B cell (primary cell): ENCODE results near the gene RBMS3. TPM values are rescaled to one million over a fixed set of nuclear protein-coding genes. Genes with fewer than 3 reads are reported as not detected.

Experiments used
- ATAC-seq: fragments of 200-7000 bp; cut with Tn5 transposase; one replicate; pipeline ENCODE4 v1.10.0; 2021; ENCODE audit warnings: low read depth, mild to moderate bottlenecking, moderate number of reproducible peaks, moderate library complexity
- CTCF ChIA-PET: fragments of 350-600 bp; sonication (Branson Sonifier 250); formaldehyde crosslinking; loops from one replicate; lab custom pipeline; 2021; ENCODE audit warnings: antibody characterized with exemption, inconsistent platforms; lab: Charles Lee
- POLR2A ChIA-PET: fragments of 350-600 bp; sonication (Branson Sonifier 250); formaldehyde crosslinking; loops from one replicate; lab custom pipeline; 2021; ENCODE audit warnings: antibody characterized with exemption; lab: Charles Lee
- DNase-seq: peaks from one replicate; pipeline ENCODE4 v3.0.0; 2013
- H2AFZ ChIP-seq: 2 replicates; pipeline ENCODE4 v1.6.1; 2012; ENCODE audit warnings: mild to moderate bottlenecking, low read depth, low read length; ENCODE audit not compliant: insufficient read depth, poor library complexity, severe bottlenecking
- H3K27ac ChIP-seq, 2 donors: 1 replicate in 1 of 2; 2 replicates in 1 of 2; pipeline ENCODE4 v1.5.1; 2012 to 2013; ENCODE audit warnings: low read length in 2 of 2, mild to moderate bottlenecking in 2 of 2, moderate library complexity in 1 of 2
- H3K27me3 ChIP-seq, 4 experiments: fragments of 200-600 bp in 1 of 4; sonication (generic) in 1 of 4; replicated peaks in 1 of 4; 1 replicate in 2 of 4; 2 replicates in 2 of 4; pipeline versions ENCODE4 v1.6.1 to v1.7.0; 2013 to 2016; ENCODE audit warnings: low read length in 3 of 4, mild to moderate bottlenecking in 2 of 4, mixed read lengths in 1 of 4, moderate library complexity in 1 of 4; ENCODE audit not compliant: insufficient read depth in 4 of 4, control insufficient read depth in 3 of 4; ENCODE audit errors: control extremely low read depth in 1 of 4
- H3K36me3 ChIP-seq, 2 experiments: replicated peaks in 1 of 2; 1 replicate in 1 of 2; 2 replicates in 1 of 2; pipeline versions ENCODE4 v1.6.1 to v1.7.1; 2013; ENCODE audit warnings: low read length in 1 of 2; ENCODE audit not compliant: insufficient read depth in 2 of 2, control insufficient read depth in 1 of 2; ENCODE audit errors: control extremely low read depth in 1 of 2, extremely low read depth in 1 of 2
- H3K4me1 ChIP-seq, 2 donors: fragments of 200-600 bp in 1 of 2; sonication (generic) in 1 of 2; 1 replicate in 1 of 2; 2 replicates in 1 of 2; pipeline versions ENCODE4 v1.5.1 to v1.6.1; 2013 to 2017; ENCODE audit warnings: low read length in 2 of 2; ENCODE audit not compliant: control insufficient read depth in 2 of 2, insufficient read depth in 2 of 2
- H3K4me2 ChIP-seq: replicated peaks from 2 replicates; pipeline ENCODE3; 2012; ENCODE audit warnings: mild to moderate bottlenecking, low read depth, low read length; ENCODE audit not compliant: poor library complexity, severe bottlenecking
- H3K4me3 ChIP-seq, 5 experiments: fragments of 200-600 bp in 1 of 5; sonication (generic) in 1 of 5; 1 replicate in 3 of 5; 2 replicates in 2 of 5; pipeline versions ENCODE4 v1.5.1 to v1.7.0; 2011 to 2016; ENCODE audit warnings: low read length in 4 of 5, mild to moderate bottlenecking in 4 of 5, low read depth in 2 of 5, control low read depth in 1 of 5, moderate library complexity in 1 of 5; ENCODE audit not compliant: insufficient read depth in 1 of 5; ENCODE audit errors: control extremely low read depth in 1 of 5, extremely low read depth in 1 of 5
- H3K79me2 ChIP-seq: fragments of 200-600 bp; sonication (generic); one replicate; pipeline ENCODE4 v1.6.0; 2016; ENCODE audit warnings: low read length; ENCODE audit not compliant: control insufficient read depth, insufficient read depth
- H3K9ac ChIP-seq: fragments of 200-600 bp; sonication (generic); 2 replicates; pipeline ENCODE4 v1.6.1; 2017; ENCODE audit warnings: mild to moderate bottlenecking, low read length, moderate library complexity
- H3K9me3 ChIP-seq, 3 donors: one replicate each; pipeline versions ENCODE4 v1.6.1 to v1.7.1; 2013; ENCODE audit warnings: low read length in 2 of 3; ENCODE audit not compliant: control insufficient read depth in 2 of 3, insufficient read depth in 1 of 3; ENCODE audit errors: control extremely low read depth in 1 of 3
- H4K20me1 ChIP-seq: 2 replicates; pipeline ENCODE4 v1.6.0; 2012; ENCODE audit warnings: mild to moderate bottlenecking, low read length; ENCODE audit not compliant: insufficient read depth, control insufficient read depth, poor library complexity, severe bottlenecking
- H3K27ac Mint-ChIP-seq: one replicate; pipeline ENCODE4 v1.8.0; 2021; ENCODE audit warnings: mixed read lengths
- H3K27me3 Mint-ChIP-seq: one replicate; pipeline ENCODE4 v1.8.0; 2021; ENCODE audit warnings: mixed read lengths
- H3K4me1 Mint-ChIP-seq: one replicate; pipeline ENCODE4 v1.8.0; 2021; ENCODE audit warnings: mixed read lengths
- H3K4me3 Mint-ChIP-seq: one replicate; pipeline ENCODE4 v1.8.0; 2021; ENCODE audit warnings: mixed read lengths
- H3K9me3 Mint-ChIP-seq: one replicate; pipeline ENCODE4 v1.8.0; 2022; ENCODE audit warnings: mixed read lengths; ENCODE audit not compliant: insufficient read depth
- EZH2 ChIP-seq: IDR thresholded peaks from 2 replicates; pipeline ENCODE4 v1.6.1; 2012; ENCODE audit warnings: borderline replicate concordance, low read depth, mild to moderate bottlenecking, moderate library complexity, low read length; ENCODE audit not compliant: insufficient read depth, poor library complexity, severe bottlenecking
- WGBS: methylation state at CpG from one replicate; pipeline ENCODE4 v1.1.5; 2013; ENCODE audit warnings: missing lambda C conversion rate; ENCODE audit not compliant: insufficient coverage; 5-methylcytosine and 5-hydroxymethylcytosine counted together
- intact Hi-C: fragments of 100-400 bp; cut with micrococcal nuclease; formaldehyde crosslinking; loops from one replicate; pipeline ENCODE4 v1.10.0; 2022
- polyA plus RNA-seq: library from polyadenylated mRNA; depleted of rRNA; stranded (reverse); fragments of >200 nt; gene quantifications from 2 replicates; pipeline ENCODE4 v1.2.3, GENCODE V29; 2012
- total RNA-seq, 2 donors: library from RNA; stranded (reverse); fragments of 120-200 nt in 1 of 2; gene quantifications; 1 replicate in 1 of 2; 2 replicates in 1 of 2; pipeline versions ENCODE4 v1.2.3 to v1.2.4, GENCODE V29; 2013 to 2022
- TF ChIP-seq, protein P1 (sequence below): fragments of 200-600 bp; IDR thresholded peaks from one replicate; pipeline ENCODE4 v1.8.0; 2022; ENCODE audit warnings: antibody characterized with exemption, mild to moderate bottlenecking

Gene RBMS3
- total and polyA plus RNA-seq, 2 donors (not counting 1 experiment from before 2014, with no cell fraction given) = not detected

DNA sequence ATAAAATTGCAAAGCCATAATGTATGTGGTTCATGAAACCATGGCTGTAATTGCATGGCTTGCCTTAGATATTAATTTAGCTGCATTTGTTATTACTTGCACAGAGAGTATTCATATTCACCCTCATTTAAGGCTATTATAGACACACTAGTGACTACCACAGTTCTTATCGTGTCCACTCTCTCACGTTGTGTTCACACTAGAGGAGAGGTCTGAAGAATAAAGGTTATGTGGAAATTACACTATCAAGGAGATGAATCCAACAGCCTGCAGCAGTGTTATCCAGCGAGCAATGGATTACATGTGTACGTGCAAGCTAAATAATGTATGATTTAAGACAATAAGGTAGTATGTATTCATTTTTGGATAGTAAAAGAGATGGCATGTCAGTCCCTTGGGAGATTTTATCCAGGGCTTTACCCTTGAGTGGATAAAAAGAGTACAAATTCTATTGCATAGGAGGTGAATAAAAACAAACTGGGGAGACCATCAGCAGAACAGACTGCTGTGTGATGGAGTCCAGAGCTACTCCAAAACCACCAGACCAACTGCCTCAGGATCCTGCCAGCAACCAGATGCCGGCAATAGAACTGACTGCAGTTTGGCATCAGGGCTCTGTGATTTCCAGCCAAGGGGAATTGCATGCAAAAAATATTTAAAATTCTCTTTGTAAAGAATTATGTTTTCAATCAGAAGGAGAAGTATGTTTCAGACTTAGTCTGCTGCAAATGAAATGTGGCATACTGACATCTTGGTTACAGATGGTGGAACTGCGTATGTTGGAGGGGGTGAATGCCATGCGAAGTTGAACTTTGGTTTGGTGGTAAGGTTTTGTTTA lies 146.6 kb downstream of the RBMS3 start:
- no peaks in the 10 kb centered on the region for H3K4me1 Mint-ChIP-seq
- H3K9me3 ChIP-seq = no peaks in the 10 kb centered on the region
- peaks cover 3% of the 10 kb centered on the region for H3K9me3 Mint-ChIP-seq
- H3K4me3 ChIP-seq = no peak overlapping the region
- no peak overlapping the region for H2AFZ ChIP-seq
- no peak overlapping the region for H3K27ac Mint-ChIP-seq
- no peak overlapping the region for H3K4me3 Mint-ChIP-seq
- 84% methylated on average over 5 of the region's 7 CpGs for WGBS
- no peaks in the 10 kb centered on the region for H4K20me1 ChIP-seq
- intact Hi-C loops = no loop called here
- no peaks in the 10 kb centered on the region for H3K79me2 ChIP-seq
- no peak overlapping the region for H3K27ac ChIP-seq
- CTCF ChIA-PET = no interaction called here
- no peaks in the 10 kb centered on the region for H3K27me3 ChIP-seq
- POLR2A ChIA-PET = no interaction called here
- no peaks in the 10 kb centered on the region for H3K27me3 Mint-ChIP-seq
- no peaks in the 10 kb centered on the region for H3K4me1 ChIP-seq
- DNase-seq = no peak
- H3K36me3 ChIP-seq = no peaks in the 10 kb centered on the region
- H3K9ac ChIP-seq = no peak overlapping the region
- H3K4me2 ChIP-seq = no peak overlapping the region
- no peak for ATAC-seq
- TF ChIP-seq EZH2 = no peak
- TF ChIP-seq, protein P1, sequence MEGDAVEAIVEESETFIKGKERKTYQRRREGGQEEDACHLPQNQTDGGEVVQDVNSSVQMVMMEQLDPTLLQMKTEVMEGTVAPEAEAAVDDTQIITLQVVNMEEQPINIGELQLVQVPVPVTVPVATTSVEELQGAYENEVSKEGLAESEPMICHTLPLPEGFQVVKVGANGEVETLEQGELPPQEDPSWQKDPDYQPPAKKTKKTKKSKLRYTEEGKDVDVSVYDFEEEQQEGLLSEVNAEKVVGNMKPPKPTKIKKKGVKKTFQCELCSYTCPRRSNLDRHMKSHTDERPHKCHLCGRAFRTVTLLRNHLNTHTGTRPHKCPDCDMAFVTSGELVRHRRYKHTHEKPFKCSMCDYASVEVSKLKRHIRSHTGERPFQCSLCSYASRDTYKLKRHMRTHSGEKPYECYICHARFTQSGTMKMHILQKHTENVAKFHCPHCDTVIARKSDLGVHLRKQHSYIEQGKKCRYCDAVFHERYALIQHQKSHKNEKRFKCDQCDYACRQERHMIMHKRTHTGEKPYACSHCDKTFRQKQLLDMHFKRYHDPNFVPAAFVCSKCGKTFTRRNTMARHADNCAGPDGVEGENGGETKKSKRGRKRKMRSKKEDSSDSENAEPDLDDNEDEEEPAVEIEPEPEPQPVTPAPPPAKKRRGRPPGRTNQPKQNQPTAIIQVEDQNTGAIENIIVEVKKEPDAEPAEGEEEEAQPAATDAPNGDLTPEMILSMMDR = no peak

DNA sequence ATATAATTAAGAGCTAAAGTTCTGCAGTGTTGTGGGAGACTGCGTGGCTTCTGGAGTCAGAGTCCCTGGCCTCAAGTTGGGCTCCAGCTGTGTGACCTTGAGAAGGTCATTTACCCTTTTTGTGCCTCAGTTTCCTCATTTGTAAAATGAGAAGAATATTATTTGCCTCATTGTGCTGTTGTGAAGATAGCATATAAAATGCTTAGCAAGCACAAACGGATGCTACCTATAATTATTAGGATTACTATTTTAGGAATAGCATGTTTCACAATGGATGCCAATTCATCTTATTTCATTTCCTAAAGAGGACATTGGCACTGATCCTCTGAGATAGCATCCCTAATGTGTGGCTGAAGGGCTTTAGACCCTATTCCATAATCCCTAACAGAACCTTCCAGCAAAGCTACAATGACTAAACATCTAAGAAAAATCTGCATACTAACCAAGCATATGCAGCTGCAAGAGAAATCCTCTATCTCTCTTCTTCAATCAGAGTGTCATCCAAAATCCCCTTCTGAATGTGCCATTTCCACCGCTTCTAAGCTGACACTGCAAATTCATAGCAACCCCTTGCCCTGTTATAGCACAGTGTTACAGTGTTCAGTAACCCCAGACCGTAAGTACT lies 148.3 kb downstream of the RBMS3 start:
- Mint-ChIP-seq H3K4me3 (no peak overlapping the region), H3K9me3 (peaks cover 3% of the 10 kb centered on the region), H3K27me3 (no peaks in the 10 kb centered on the region), H3K27ac (no peak overlapping the region), H3K4me1 (no peaks in the 10 kb centered on the region)
- Histone ChIP-seq H3K27me3 (no peaks in the 10 kb centered on the region), H3K9me3 (no peaks in the 10 kb centered on the region), H3K79me2 (no peaks in the 10 kb centered on the region), H3K4me2 (no peak overlapping the region), H4K20me1 (no peaks in the 10 kb centered on the region), H3K36me3 (no peaks in the 10 kb centered on the region), H3K9ac (no peak overlapping the region), H3K27ac (no peak overlapping the region), H2AFZ (no peak overlapping the region), H3K4me1 (no peaks in the 10 kb centered on the region), H3K4me3 (no peak overlapping the region)
- DNase-seq = no peak
- 92% methylated on average over 2 of the region's 4 CpGs for WGBS
- no peak for TF ChIP-seq EZH2
- TF ChIP-seq, protein P1 = no peak
- ChIA-PET CTCF (interaction anchor here (0.6 kb wide), 1 partner anchor 256 kb away, joined by 5 read pairs; no protein-coding TSS in a partner anchor), POLR2A (no interaction called here)
- intact Hi-C loops = no loop called here
- no peak for ATAC-seq
